NB4 (cell line): Measurements from ENCODE around the gene ACTBL2.

ENCODE experiments used
- DNase-seq: peaks from one replicate; pipeline ENCODE4 v3.0.0; 2010; ENCODE audit warnings: low read depth
- H3K4me3 ChIP-seq: one replicate; pipeline ENCODE4 v1.5.1; 2011; ENCODE audit warnings: mild to moderate bottlenecking, low read depth, low read length, moderate library complexity
- CTCF ChIP-seq: IDR thresholded peaks from one replicate; pipeline ENCODE4 v1.5.1; 2012; ENCODE audit warnings: low read depth, low read length
- MAX ChIP-seq: IDR thresholded peaks from 2 replicates; pipeline ENCODE4 v1.6.1; 2011; ENCODE audit warnings: low read depth, low read length
- MYC ChIP-seq: IDR thresholded peaks from 2 replicates; pipeline ENCODE4 v1.6.1; 2011; ENCODE audit warnings: low read depth, low read length
- POLR2A ChIP-seq: IDR thresholded peaks from 2 replicates; pipeline ENCODE4 v1.6.1; 2011; ENCODE audit warnings: mild to moderate bottlenecking; ENCODE audit not compliant: insufficient read length; ENCODE audit errors: extremely low read depth

ACTBL2 gene

GRCh38 chr5:57447658-57448057, 35.0 kb downstream of the ACTBL2 start:
- no peak overlapping the region for H3K4me3 ChIP-seq
- DNase-seq: no peak
- TF ChIP-seq POLR2A (no peak), CTCF (no peak), MYC (no peak), MAX (no peak)

GRCh38 chr5:57446966-57447365, 35.6 kb downstream of the ACTBL2 start:
- no peak overlapping the region for H3K4me3 ChIP-seq
- TF ChIP-seq CTCF: no peak
- no peak for TF ChIP-seq POLR2A
- TF ChIP-seq MAX: no peak
- no peak for TF ChIP-seq MYC
- DNase-seq: no peak

GRCh38 chr5:57445705-57446037, 36.9 kb downstream of the ACTBL2 start:
- TF ChIP-seq POLR2A: no peak
- TF ChIP-seq MAX: no peak
- TF ChIP-seq CTCF: no peak
- no peak for TF ChIP-seq MYC
- no peak for DNase-seq
- H3K4me3 ChIP-seq: no peak overlapping the region

GRCh38 chr5:57445006-57445704, 37.5 kb downstream of the ACTBL2 start:
- no peak overlapping the region for H3K4me3 ChIP-seq
- DNase-seq: no peak
- TF ChIP-seq POLR2A (no peak), MYC (no peak), MAX (no peak), CTCF (no peak)

GRCh38 chr5:57442080-57442839, 40.4 kb downstream of the ACTBL2 start:
- DNase-seq: no peak
- TF ChIP-seq CTCF: no peak
- no peak for TF ChIP-seq POLR2A
- no peak for TF ChIP-seq MAX
- no peak for TF ChIP-seq MYC
- H3K4me3 ChIP-seq: no peak overlapping the region
